GM10266 (cell line): ENCODE data around the gene ZBED4.

Experiments
- DNase-seq: peaks from one replicate; pipeline ENCODE4 v3.0.0; 2012; ENCODE audit errors: extremely low spot score
- CTCF ChIP-seq: IDR thresholded peaks from 2 replicates; pipeline ENCODE4 v1.5.1; 2012; ENCODE audit warnings: mild to moderate bottlenecking, low read depth; ENCODE audit not compliant: control insufficient read depth, insufficient read depth; ENCODE audit errors: missing control alignments

ZBED4 gene

GRCh38 chr22:49867303-49868265 lies 13.9 kb downstream of the ZBED4 start:
- DNase-seq, result no peak
- no peak for TF ChIP-seq CTCF

- no peak for TF ChIP-seq CTCF
- no peak for DNase-seq
These were observed 15.6 kb downstream of the ZBED4 start for GRCh38 chr22:49869086-49869830.

DNA sequence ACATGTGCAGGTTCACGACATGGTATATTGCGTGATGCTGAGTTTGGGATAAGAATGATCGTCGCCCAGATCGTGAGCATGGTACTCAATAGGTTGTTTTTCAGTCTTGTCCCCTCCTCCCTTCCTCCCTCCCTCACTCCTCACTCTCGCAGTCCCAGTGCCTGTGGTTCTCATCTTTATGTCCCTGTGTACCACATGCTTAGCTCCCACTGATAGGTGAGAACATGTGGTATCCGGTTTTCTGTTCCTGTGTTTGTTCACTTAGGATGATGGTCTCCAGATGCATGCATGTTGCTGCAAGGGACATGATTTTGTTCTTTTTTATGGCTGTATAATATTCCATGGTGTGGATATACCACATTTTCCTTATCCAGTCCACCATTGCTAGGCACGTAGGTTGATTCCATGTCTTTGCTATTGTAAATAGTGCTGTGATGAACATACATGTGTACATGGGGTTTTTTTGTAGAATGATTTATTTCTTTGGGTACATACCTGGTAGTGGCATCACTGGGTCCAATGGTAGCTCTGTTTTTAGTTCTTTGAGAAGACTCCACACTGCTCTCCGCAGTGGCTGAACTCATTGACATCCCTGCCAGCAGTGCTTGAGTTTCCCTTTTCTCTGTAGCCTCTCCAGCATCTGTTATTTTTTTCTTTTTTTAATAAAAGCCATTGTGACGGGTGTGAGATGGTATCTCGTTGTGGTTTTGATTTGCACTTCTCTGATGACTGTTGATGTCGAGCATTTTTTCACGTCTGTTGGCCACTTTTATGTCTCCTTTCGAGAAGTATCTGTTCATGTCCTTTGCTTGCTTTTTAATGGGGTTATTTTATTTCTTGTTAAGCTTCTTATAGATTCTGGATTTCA lies 16.4 kb downstream of the ZBED4 start:
- no peak for TF ChIP-seq CTCF
- DNase-seq, result no peak

GRCh38 chr22:49871482-49871881 lies 17.8 kb downstream of the ZBED4 start:
- no peak for TF ChIP-seq CTCF
- DNase-seq, result no peak

DNA sequence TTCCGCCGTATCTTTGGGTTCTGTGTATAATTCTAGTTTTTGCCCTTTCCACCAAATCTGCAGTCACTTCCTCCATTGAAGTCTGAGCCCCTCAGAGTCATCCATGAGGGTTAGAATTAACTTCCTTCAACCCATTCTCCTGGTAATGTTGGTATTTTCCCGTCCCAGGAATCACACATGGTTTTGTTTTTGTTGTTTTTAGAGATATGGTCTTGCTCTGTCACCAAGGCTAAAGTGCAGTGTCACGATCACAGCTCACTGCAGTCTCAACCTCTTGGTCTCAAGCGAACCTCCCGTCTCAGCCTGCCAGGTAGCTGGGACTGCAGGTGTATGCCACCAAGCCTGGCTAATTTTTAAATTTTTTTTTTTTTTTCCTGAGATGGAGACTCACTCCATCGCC lies 18.7 kb downstream of the ZBED4 start:
- TF ChIP-seq CTCF, result no peak

DNA sequence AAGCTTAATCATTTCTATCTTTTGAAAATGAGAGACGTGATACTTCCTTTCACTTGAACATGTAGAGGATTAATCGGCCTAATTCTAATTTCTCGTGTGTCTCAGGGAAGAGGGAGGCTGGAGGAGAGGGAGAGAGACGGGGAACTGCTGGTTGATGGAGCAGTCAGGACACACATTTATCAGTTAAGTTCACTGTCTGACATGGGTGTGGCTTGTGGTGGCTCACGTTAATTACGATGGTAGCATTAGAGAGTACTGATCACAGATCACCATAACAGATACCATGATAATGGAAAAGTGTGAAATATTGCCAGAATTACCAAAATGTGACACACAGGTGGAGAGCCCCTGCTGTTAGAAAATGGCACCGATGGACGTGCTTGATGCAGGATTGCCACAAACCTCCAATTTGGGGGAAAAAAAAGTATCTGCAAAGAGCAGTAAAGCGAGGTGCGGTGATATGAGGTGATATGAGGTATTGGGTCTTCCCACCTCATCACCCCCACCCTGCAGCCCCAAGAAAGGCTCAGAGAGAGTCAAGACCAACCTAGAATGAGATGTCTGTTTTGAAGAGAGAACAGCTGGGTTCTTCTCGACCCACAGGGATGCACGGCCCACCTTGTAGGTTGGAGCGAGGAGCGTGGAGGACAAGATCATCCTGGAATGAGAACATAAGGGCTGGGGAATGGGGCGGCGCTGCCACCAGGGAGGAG lies 19.7 kb downstream of the ZBED4 start:
- DNase-seq, result no peak
- no peak for TF ChIP-seq CTCF

More for the DNA sequence above, 18.7 kb downstream of the ZBED4 start:
- DNase-seq, result no peak
